Stomach (tissue), 9 donors: ENCODE results near the gene HOXC12. TPM values are rescaled to one million over a fixed set of nuclear protein-coding genes. Genes with fewer than 3 reads are reported as not detected.

ENCODE experiments used
- DNase-seq, 2 donors: peaks; one replicate each; pipeline versions ENCODE4 v3.0.0 to v3.0.0-alpha.2; 2013 to 2019
- H3K27ac ChIP-seq, 5 donors: fragments of 200-600 bp in 4 of 5; sonication (generic) in 4 of 5; one replicate each; pipeline ENCODE4 v1.5.1; 2013 to 2019; ENCODE audit warnings: mild to moderate bottlenecking in 1 of 5, moderate library complexity in 1 of 5
- H3K27me3 ChIP-seq, 3 donors: fragments of 200-600 bp; sonication (generic); one replicate each; pipeline ENCODE4 v1.5.1; 2017 to 2019; ENCODE audit warnings: mixed run types in 1 of 3
- H3K36me3 ChIP-seq, 4 donors: fragments of 200-600 bp; sonication (generic); 1 replicate in 3 of 4; 2 replicates in 1 of 4; pipeline ENCODE4 v1.5.1; 2016 to 2019
- H3K4me1 ChIP-seq, 4 donors: fragments of 200-600 bp; sonication (generic); one replicate each; pipeline ENCODE4 v1.5.1; 2016 to 2019
- H3K4me3 ChIP-seq, 4 donors: fragments of 200-600 bp; sonication (generic) in 3 of 4; one replicate each; pipeline ENCODE4 v1.5.1; 2016 to 2019; ENCODE audit warnings: mild to moderate bottlenecking in 1 of 4
- H3K9me3 ChIP-seq, 4 donors: fragments of 200-600 bp; sonication (generic); one replicate each; pipeline ENCODE4 v1.5.1; 2016 to 2019
- EP300 ChIP-seq: sonication (generic); formaldehyde crosslinking; IDR thresholded peaks from one replicate; pipeline ENCODE4 v1.6.1; 2017; ENCODE audit warnings: antibody characterized with exemption
- POLR2A ChIP-seq, 4 donors: fragments of 450-650 bp; IDR thresholded peaks; one replicate each; pipeline ENCODE4 v1.6.1; 2016; ENCODE audit warnings: antibody characterized with exemption in 4 of 4, control low read depth in 2 of 4, mild to moderate bottlenecking in 1 of 4, moderate library complexity in 1 of 4
- POLR2AphosphoS5 ChIP-seq, 3 donors: sonication (generic); formaldehyde crosslinking; IDR thresholded peaks; one replicate each; pipeline ENCODE4 v1.6.1; 2016; ENCODE audit warnings: antibody characterized with exemption in 3 of 3
- WGBS, 5 donors: extraction: QIAGEN DNeasy Blood & Tissue Kit in 3 of 5; methylation state at CpG; one replicate each; pipeline versions ENCODE4 v1.1.5 to v1.1.7; 2013 to 2018; 5-methylcytosine and 5-hydroxymethylcytosine counted together
- intact Hi-C: fragments of 100-400 bp; cut with DNase I; formaldehyde crosslinking; loops from one replicate; pipeline ENCODE4 v1.15.1; 2023; ENCODE audit warnings: low total_unique reads
- polyA plus RNA-seq, 3 donors: library from polyadenylated mRNA; stranded (reverse); fragments of 200-250 nt; gene quantifications; one replicate each; pipeline ENCODE4 v1.2.3, GENCODE V29; 2013
- total RNA-seq, 5 donors: library from RNA; depleted of rRNA; stranded (reverse); fragments of >200 nt; gene quantifications; one replicate each; pipeline versions ENCODE4 v1.1.0 to v1.2.3, GENCODE V29; 2014 to 2016
- TF ChIP-seq, protein P1 (sequence below), 7 experiments: fragments of 450-650 bp in 4 of 7; fragments of 200-600 bp in 3 of 7; sonication (generic) in 3 of 7; IDR thresholded peaks; one replicate each; pipeline ENCODE4 v1.5.1; 2016 to 2019; ENCODE audit warnings: antibody characterized with exemption in 7 of 7, control low read depth in 2 of 7, mild to moderate bottlenecking in 1 of 7
- donor health status: healthy with polysubstance abuse.
- donor health status: Bipolar disorder and iron deficiency.
- donor health status: healthy.

HOXC12 gene
- total and polyA plus RNA-seq, 8 donors, result not detected

DNA sequence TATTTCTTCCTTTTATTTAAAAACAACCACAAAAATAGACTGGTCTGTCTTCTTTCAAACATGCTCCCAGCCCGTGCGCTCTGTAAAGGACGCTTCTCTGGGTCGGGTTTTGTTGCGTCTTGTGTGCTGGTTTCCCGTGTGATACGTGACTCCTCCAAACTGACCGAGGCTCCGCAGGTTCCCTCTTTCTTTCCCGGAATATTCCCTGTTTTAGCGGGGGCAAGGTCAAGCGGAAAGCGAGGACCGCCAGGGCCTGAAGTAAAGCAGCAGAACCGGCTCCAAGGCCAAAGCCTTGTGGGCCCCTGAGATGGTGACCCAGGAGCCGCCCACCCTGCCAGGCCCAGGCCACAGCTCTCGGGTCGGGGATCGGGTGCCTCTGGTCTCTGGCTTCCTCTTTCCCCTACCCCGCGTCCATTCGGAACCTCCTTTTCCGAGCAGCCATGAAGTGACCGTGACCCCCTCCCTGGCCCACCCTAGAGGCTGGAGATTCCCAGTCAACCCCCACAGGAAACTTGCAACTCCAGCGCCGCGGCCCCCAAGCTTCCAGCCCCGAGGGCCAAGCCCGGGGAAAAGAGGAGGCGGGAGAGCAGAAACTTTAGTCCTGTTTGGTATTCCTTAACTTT is 29.4 kb downstream of the HOXC12 start:
- Histone ChIP-seq H3K36me3 (no peaks in the 10 kb centered on the region), H3K4me1 (peaks cover 15 to 35% (median 26%) of the 10 kb centered on the region in 4 donors), H3K27ac (no peak overlapping the region), H3K27me3 (peaks cover 69 to 100% (median 99%) of the 10 kb centered on the region in 3 donors), H3K4me3 (no peak overlapping the region), H3K9me3 (peaks cover 0 to 17% (median 1%) of the 10 kb centered on the region in 4 donors)
- intact Hi-C loops, result no loop called here
- DNase-seq, result no peak
- TF ChIP-seq POLR2A (IDR thresholded peaks at IDR 0.05), result no peak
- no peak for TF ChIP-seq EP300
- TF ChIP-seq, protein P1, sequence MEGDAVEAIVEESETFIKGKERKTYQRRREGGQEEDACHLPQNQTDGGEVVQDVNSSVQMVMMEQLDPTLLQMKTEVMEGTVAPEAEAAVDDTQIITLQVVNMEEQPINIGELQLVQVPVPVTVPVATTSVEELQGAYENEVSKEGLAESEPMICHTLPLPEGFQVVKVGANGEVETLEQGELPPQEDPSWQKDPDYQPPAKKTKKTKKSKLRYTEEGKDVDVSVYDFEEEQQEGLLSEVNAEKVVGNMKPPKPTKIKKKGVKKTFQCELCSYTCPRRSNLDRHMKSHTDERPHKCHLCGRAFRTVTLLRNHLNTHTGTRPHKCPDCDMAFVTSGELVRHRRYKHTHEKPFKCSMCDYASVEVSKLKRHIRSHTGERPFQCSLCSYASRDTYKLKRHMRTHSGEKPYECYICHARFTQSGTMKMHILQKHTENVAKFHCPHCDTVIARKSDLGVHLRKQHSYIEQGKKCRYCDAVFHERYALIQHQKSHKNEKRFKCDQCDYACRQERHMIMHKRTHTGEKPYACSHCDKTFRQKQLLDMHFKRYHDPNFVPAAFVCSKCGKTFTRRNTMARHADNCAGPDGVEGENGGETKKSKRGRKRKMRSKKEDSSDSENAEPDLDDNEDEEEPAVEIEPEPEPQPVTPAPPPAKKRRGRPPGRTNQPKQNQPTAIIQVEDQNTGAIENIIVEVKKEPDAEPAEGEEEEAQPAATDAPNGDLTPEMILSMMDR (IDR thresholded peaks at IDR 0.05), result no peak
- TF ChIP-seq POLR2AphosphoS5 (IDR thresholded peaks at IDR 0.05), result no peak
- 4 to 11% (median 6%) methylated on average over 25 to 30 of the region's 30 CpGs for WGBS, 5 donors

DNA sequence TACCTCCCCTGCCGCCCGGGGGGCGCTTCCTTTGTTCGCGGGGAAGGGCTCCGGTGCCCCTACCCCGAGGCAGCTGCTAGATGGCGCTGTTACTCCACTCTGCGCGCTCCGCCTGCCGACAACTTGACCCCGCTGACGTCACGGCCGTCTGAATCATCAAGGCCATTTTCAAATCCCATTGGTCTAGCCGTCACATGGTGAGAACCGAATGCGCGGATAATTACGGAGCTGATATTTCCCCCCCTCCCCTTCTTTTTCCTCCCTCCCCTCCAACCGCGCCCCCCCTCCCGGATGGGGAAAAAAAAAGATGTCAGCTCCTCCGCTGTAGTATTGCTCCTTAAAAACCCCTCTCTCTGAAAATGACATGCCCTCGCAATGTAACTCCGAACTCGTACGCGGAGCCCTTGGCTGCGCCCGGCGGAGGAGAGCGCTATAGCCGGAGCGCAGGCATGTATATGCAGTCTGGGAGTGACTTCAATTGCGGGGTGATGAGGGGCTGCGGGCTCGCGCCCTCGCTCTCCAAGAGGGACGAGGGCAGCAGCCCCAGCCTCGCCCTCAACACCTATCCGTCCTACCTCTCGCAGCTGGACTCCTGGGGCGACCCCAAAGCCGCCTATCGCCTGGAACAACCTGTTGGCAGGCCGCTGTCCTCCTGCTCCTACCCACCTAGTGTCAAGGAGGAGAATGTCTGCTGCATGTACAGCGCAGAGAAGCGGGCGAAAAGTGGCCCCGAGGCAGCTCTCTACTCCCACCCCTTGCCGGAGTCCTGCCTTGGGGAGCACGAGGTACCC is 30.4 kb downstream of the HOXC12 start, which contains the start of gene HOXC10:
TSS of gene HOXC10 (plus strand) at position 246 of the 791 bp plus-strand sequence. CDS start at position 360, 114 bp downstream.
- Histone ChIP-seq H3K4me1 (peaks cover 15 to 42% (median 33%) of the 10 kb centered on the region in 4 donors), H3K27ac (no peak within 1 kb of the TSS), H3K36me3 (no peaks in the 10 kb centered on the region), H3K4me3 (peak within 1 kb of the TSS in 2 of 4 donors; percentile 24 to 30), H3K9me3 (peaks cover 0 to 17% (median 1%) of the 10 kb centered on the region in 4 donors), H3K27me3 (peaks cover 78 to 100% (median 99%) of the 10 kb centered on the region in 3 donors)
- intact Hi-C loops, result no loop called here
- peak; percentile 73 to 94 for DNase-seq
- TF ChIP-seq EP300 (no peak), POLR2A (IDR thresholded peaks at IDR 0.05) (no peak), POLR2AphosphoS5 (IDR thresholded peaks at IDR 0.05) (no peak)
- TF ChIP-seq, protein P1 (IDR thresholded peaks at IDR 0.05), result peak in 4 of 7 experiments; percentile 13 to 43 (median 26)
- WGBS, 5 donors, result 5 to 10% (median 8%) methylated on average over 26 to 55 of the region's 55 CpGs

DNA sequence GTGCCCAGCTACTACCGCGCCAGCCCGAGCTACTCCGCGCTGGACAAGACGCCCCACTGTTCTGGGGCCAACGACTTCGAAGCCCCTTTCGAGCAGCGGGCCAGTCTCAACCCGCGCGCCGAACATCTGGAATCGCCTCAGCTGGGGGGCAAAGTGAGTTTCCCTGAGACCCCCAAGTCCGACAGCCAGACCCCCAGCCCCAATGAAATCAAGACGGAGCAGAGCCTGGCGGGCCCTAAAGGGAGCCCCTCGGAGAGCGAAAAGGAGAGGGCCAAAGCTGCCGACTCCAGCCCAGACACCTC is 30.9 kb downstream of the HOXC12 start:
- intact Hi-C loops, result no loop called here
- Histone ChIP-seq H3K9me3 (peaks cover 0 to 17% (median 1%) of the 10 kb centered on the region in 4 donors), H3K4me3 (peak overlapping the region in 2 of 4 donors; percentile 24 to 30), H3K36me3 (no peaks in the 10 kb centered on the region), H3K27ac (no peak overlapping the region), H3K4me1 (peaks cover 15 to 42% (median 33%) of the 10 kb centered on the region in 4 donors), H3K27me3 (peaks cover 84 to 100% (median 99%) of the 10 kb centered on the region in 3 donors)
- TF ChIP-seq POLR2A (IDR thresholded peaks at IDR 0.05), result no peak
- TF ChIP-seq, protein P1 (IDR thresholded peaks at IDR 0.05), result no peak
- TF ChIP-seq POLR2AphosphoS5 (IDR thresholded peaks at IDR 0.05), result no peak
- TF ChIP-seq EP300, result no peak
- WGBS, 5 donors, result 6 to 15% (median 11%) methylated on average over 7 to 21 of the region's 21 CpGs
- no peak for DNase-seq

DNA sequence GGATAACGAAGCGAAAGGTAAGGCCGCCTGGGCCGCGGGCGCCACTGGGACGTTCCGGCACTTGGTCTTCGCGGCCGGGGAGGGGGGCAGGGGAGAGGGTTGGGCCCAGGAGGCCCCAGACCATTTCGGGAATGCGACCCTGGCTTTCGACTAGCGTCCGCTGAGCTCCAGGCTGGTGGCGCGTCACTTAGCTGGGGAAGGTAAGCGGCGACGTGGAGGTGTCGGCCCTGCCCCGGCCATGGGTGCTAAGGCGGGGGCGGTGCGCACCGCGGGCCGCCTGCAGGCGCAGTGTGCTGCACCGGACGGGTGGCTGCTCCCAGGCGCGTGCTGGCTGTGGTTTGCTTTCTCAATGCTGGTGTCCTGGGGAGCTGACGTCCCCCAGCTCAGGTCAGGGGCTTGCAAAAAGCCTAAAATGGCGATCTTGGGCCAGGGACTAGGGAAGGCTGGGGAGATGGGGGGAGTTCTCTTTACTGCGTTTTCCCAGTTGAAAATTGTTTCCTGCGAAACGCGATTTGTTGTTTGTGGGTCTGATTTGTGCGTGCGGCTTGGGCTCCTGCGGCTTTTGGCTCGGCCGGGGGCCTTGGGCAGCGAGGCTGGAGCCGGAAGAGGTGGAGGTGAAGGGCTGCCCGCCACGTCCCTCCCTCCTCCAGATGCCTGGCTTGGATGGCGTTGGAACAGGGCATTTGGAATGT is 31.4 kb downstream of the HOXC12 start:
- DNase-seq, result no peak
- peaks cover 15 to 42% (median 33%) of the 10 kb centered on the region in 4 donors for H3K4me1 ChIP-seq
- H3K27ac ChIP-seq, result no peak overlapping the region
- WGBS, 5 donors, result 3 to 11% (median 4%) methylated on average over 15 to 50 of the region's 50 CpGs
- TF ChIP-seq EP300 (no peak), POLR2AphosphoS5 (IDR thresholded peaks at IDR 0.05) (no peak), POLR2A (IDR thresholded peaks at IDR 0.05) (no peak)
- TF ChIP-seq, protein P1 (IDR thresholded peaks at IDR 0.05), result no peak
- peaks cover 89 to 100% (median 99%) of the 10 kb centered on the region in 3 donors for H3K27me3 ChIP-seq
- intact Hi-C loops, result no loop called here
- H3K36me3 ChIP-seq, result no peaks in the 10 kb centered on the region
- peaks cover 0 to 17% (median 1%) of the 10 kb centered on the region in 4 donors for H3K9me3 ChIP-seq
- peak overlapping the region in 2 of 4 donors; percentile 24 to 30 for H3K4me3 ChIP-seq
